Measurements from ENCODE around the gene TBC1D5.

DNA sequence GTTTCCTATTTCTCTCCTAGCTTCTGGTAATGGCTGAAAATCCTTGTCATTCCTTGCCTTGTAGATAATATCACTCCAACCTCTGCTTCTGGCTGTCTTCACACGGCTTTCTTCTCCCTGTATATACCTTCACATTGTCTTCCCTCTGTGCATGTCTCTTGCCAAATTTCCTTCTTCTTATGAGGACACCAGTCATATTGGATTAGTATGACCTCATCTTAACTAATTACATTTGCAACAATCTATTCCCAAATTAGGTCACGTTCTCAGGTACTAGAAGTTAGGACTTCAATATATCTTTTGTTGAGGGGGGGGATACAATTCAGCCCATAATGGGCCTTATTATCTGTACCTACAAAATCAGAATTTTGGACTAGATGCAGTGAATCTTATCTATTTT is 440.3 kb downstream of the TBC1D5 start:
- TF ChIP-seq POLR2AphosphoS5 (IDR thresholded peaks at IDR 0.05): no peak
- TF ChIP-seq, protein P1, sequence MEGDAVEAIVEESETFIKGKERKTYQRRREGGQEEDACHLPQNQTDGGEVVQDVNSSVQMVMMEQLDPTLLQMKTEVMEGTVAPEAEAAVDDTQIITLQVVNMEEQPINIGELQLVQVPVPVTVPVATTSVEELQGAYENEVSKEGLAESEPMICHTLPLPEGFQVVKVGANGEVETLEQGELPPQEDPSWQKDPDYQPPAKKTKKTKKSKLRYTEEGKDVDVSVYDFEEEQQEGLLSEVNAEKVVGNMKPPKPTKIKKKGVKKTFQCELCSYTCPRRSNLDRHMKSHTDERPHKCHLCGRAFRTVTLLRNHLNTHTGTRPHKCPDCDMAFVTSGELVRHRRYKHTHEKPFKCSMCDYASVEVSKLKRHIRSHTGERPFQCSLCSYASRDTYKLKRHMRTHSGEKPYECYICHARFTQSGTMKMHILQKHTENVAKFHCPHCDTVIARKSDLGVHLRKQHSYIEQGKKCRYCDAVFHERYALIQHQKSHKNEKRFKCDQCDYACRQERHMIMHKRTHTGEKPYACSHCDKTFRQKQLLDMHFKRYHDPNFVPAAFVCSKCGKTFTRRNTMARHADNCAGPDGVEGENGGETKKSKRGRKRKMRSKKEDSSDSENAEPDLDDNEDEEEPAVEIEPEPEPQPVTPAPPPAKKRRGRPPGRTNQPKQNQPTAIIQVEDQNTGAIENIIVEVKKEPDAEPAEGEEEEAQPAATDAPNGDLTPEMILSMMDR (IDR thresholded peaks at IDR 0.05): no peak

All from sigmoid colon (tissue), 4 donors.